NCI-H2196 (cell line): ENCODE measurements around the gene MLN.
A peak's percentile ranks its signal among the peaks of the same experiment; 100 is the strongest.

Experiments
- DNase-seq: peaks from one replicate; lab custom pipeline; 2025; ENCODE audit not compliant: unreplicated experiment; lab: John Stamatoyannopoulos, UW

The MLN gene

GRCh38 chr6:33756211-33756954, 47.4 kb downstream of the MLN start:
- DNase-seq: no peak

DNA sequence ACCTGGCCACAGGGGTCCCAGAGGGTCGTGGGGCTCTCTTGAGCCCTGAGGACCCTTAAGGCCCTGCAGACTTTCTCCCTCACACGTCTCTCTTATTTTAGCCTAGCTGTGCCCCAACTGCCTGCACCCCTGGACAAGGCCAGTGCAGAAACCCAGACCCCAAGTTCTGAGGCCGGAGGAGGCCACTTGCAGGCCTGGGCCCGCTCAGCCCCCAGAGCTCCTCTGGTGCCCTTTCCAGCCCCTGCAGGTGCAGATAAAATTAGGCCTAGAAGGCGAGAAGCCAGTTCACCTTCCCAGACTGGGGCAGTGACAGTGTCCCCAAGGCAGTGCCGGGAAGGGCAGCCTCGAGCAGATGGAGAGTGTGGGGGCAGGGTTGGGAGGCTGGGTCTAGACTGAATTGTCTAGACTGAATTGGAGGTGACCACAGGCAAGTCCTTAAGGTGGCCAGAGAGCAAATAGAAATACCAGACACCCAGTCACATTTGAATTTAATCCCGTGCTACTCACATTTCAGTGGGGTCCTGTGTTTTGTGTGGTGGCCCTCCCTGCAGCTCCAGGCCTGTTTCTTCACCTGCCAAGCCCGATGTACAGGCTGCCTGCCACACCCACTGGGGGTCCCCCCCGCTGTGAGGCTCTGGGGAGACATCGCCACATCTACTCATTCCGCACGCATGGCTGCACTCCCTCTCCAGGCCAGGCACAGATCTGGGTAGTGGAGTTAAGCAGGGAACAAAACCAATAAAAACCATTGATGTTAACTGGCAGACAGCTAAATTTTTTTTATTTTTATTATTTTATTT, 48.5 kb downstream of the MLN start:
- peak; percentile 86 for DNase-seq

- DNase-seq: no peak
Observed at GRCh38 chr6:33754222-33754621, 49.6 kb downstream of the MLN start.

DNA sequence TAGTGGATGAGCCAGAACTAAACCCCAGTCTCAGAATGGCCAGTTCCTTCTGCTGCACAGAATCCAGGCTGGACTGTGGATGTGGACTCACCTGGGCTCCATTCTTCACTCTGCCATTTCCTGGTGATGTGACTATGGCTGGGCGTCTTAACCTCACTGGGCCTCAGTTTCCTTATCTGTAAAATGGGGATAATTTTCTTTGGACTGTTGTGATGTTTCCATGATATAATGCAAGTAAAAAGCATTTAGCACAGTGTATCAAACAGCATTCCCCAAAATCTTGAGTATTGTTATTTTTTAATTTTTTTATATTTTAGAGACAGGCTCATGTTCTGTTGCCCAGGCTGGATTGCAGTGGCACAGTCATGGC, 51.2 kb downstream of the MLN start:
- DNase-seq: no peak

GRCh38 chr6:33751771-33752645, 51.8 kb downstream of the MLN start:
- DNase-seq: peak; percentile 60

DNA sequence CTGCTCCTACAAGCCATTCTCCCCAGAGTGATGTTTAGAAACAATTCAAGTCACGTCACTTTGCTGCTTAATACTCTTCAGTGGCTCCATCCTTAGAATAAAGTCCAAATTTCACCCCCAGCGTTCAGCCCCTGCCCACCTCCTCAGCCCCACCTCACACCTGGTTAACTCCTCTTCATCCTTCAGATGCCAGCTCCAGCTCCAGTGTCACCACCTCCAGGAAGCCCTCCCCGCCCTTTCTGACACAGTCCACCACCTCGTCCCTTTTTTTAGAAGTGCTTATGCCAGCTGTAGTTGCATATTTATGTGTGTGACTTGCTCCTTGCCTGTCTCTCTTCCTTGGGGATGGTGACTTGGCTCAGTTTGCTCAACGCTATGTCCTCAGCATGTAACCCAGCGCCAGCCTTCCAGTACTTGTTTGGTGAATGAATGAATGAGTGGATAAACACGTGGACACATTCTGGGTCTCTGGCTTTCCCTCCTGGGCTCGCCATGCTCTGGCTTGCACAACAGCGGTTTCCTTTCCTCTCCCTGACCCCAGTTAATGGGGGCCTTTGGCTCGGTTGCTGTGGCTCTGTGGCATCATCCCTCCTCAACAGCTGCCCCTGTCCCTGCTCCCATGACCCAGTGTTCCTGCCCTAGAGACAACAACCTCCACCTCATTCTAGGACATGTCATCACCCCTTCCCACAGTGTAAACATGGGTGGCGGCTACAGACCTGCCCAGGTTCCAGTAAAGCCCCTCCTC, 53.4 kb downstream of the MLN start:
- no peak for DNase-seq

DNA sequence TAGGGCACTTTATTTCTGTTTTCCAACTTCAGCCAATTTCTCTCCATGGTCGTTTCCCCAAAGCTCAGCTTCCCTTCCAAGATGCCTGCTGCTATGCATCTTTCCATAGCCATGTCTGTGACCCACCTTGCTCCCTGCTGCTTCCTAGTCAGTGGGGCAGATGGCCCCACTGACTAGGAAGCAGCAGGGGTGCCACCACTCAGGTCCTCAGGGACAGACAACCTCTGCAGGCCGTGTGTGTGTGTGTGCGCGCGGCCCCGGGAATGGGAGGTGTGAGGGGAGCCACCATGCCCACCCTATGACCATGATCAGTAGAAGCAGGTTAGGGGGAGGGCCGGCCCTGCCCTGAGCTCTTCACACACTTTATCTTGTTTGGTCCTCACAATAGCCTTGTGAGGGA, 54.4 kb downstream of the MLN start:
- DNase-seq: no peak

DNA sequence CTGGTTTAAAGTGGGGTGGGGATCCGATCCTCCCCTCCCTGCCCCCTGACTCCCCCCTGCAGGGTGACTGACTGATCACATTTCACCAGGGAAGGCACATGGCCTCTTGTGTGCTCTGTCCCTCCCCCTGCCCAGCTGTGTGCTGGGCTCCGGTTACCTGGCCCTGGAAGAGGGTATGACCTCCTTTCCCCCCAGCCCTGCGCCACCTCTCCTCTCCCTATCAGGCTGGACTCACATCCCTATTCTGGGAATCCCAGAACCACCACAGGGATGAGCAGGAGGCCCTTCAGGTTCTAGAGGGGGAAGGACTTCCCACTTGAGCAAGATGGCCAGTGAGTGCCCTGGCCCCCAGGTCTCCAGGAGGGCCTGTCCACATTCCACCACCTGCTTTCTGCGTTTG, 55.0 kb downstream of the MLN start:
- DNase-seq: no peak

- no peak for DNase-seq
Observed at GRCh38 chr6:33747823-33748222, 56.0 kb downstream of the MLN start.

- DNase-seq: no peak
Observed at GRCh38 chr6:33746651-33747100, 57.1 kb downstream of the MLN start, which contains the start of gene IP6K3. Gene IP6K3, minus strand, starts transcription at chr6:33746905. Its CDS starts 11,429 bp downstream, at chr6:33735476.

DNA sequence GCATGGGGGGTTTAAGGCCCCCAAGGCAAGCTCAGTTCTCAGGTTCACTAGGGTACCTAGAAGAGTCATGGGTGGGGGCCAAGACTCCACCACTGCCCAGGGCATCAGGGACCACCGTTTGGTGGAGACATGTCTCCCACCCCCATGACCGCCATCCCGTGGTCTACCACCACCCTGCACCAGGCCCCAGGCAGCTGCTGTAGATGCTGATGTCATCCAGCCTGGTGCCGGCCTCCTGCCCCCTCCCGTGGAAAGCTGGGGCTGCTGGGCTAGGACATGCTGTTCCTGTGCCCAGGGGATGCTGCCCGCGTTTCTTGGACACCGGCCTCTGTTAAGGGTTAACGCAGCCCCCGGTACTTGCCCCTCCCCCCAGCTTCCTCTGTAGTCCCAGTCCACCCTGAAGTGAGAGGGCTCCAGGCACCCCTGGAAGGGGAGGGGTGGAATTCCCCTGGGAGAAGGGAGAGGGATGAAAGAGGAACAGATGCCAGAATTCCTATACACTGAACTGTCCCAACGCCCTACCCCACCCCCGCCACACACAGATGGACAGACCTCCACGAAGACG, 57.7 kb downstream of the MLN start:
- peak; percentile 18 for DNase-seq

DNA sequence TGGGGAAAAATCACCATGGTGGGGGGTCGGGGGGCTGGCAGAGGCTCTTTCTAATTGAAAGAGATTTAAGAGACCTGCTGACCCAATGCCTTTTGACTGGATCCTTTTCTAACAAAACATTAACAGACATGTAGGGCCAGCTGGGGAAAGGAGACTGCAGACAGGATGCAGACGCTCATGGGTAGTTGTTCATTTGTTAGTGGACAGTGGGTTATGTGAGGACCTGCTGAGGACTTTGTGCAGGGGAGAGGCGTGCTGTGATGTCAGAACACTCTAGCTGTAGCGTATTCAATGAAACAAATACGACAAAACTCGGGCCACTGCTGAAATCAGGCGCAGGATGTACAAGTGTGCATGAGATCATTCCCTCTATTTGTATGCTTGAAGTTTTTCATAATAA, 58.3 kb downstream of the MLN start:
- no peak for DNase-seq

GRCh38 chr6:33744895-33745546, 58.8 kb downstream of the MLN start:
- DNase-seq: peak; percentile 59
